ENCODE data around the gene RAB3D. TPM values are rescaled to one million over a fixed set of nuclear protein-coding genes. Genes with fewer than 3 reads are reported as not detected.
A peak's percentile ranks its signal among the peaks of the same experiment; 100 is the strongest.
"Not testable (repeated sequence)": the region's sequence is repeated elsewhere in the genome, so short reads cannot be mapped to it uniquely, and the experiment has no call there.

The RAB3D gene
- total RNA-seq, 2 experiments from 2014 or later, result 10.1 to 11.8 TPM

- Mint-ChIP-seq H3K36me3 (peaks cover 6% of the 10 kb centered on the region), H3K27ac (peak overlapping the region; percentile 90), H3K27me3 (no peaks in the 10 kb centered on the region), H3K4me3 (peak overlapping the region; percentile 92), H3K9me3 (peaks cover 7% of the 10 kb centered on the region), H3K4me1 (peaks cover 22% of the 10 kb centered on the region)
- DNase-seq (no peak), ATAC-seq (ENCODE audit: low read depth) (no peak)
- POLR2A ChIA-PET, result interaction anchor here (0.8 to 2.1 kb wide), 5 partner anchors 8 to 59 kb away, joined by 3 to 13 read pairs (median 4); no protein-coding TSS in a partner anchor
Observed at GRCh38 chr19:11345122-11345803, 5.8 kb upstream of the RAB3D start.

- ATAC-seq (ENCODE audit: low read depth) (no peak), DNase-seq (no peak)
- POLR2A ChIA-PET, result no interaction called here
- no peak overlapping the region for H3K27ac Mint-ChIP-seq
- H3K36me3 Mint-ChIP-seq, result peaks cover 2% of the 10 kb centered on the region
- H3K27me3 Mint-ChIP-seq, result no peaks in the 10 kb centered on the region
- peaks cover 34% of the 10 kb centered on the region for H3K4me1 Mint-ChIP-seq
- no peaks in the 10 kb centered on the region for H3K9me3 Mint-ChIP-seq
- H3K4me3 Mint-ChIP-seq, result no peak overlapping the region
Observed at GRCh38 chr19:11342429-11342828, 3.0 kb upstream of the RAB3D start.

GRCh38 chr19:11340099-11340467 lies 626 bp upstream of the RAB3D start:
- not testable (repeated sequence) for H3K9me3 Mint-ChIP-seq; H3K27ac Mint-ChIP-seq; H3K27me3 Mint-ChIP-seq; ATAC-seq (ENCODE audit: low read depth); DNase-seq
- Mint-ChIP-seq H3K36me3 (peaks cover 17% of the 10 kb centered on the region), H3K4me1 (peaks cover 23% of the 10 kb centered on the region), H3K4me3 (peak overlapping the region; percentile 86)
- POLR2A ChIA-PET, result interaction anchor here (0.9 to 2.2 kb wide), 3 partner anchors 16 to 37 kb away, joined by 3 to 8 read pairs (median 6); partner anchors contain the start of gene SWSAP1

- ATAC-seq (ENCODE audit: low read depth), result no peak
- Mint-ChIP-seq H3K36me3 (peaks cover 26% of the 10 kb centered on the region), H3K4me3 (peak overlapping the region; percentile 86), H3K27me3 (no peaks in the 10 kb centered on the region), H3K4me1 (peaks cover 20% of the 10 kb centered on the region), H3K27ac (peak overlapping the region; percentile 64), H3K9me3 (no peaks in the 10 kb centered on the region)
- POLR2A ChIA-PET, result interaction anchor here (1.4 to 2.2 kb wide), 2 partner anchors 15 to 36 kb away, joined by 6 to 8 read pairs; partner anchors contain the start of gene SWSAP1
- no peak for DNase-seq
Observed at GRCh38 chr19:11338569-11339253, 746 bp downstream of the RAB3D start.

- Mint-ChIP-seq H3K4me1 (peaks cover 20% of the 10 kb centered on the region), H3K27me3 (no peaks in the 10 kb centered on the region), H3K36me3 (peaks cover 26% of the 10 kb centered on the region), H3K27ac (no peak overlapping the region), H3K9me3 (no peaks in the 10 kb centered on the region), H3K4me3 (no peak overlapping the region)
- ATAC-seq (ENCODE audit: low read depth) (no peak), DNase-seq (no peak)
- POLR2A ChIA-PET, result interaction anchor here (0.7 to 2.2 kb wide), 3 partner anchors 8 to 585 kb away, joined by 3 to 8 read pairs (median 3); partner anchors contain the start of genes CCDC159 and TMEM205
Observed at GRCh38 chr19:11338121-11338520, 1.3 kb downstream of the RAB3D start.

GRCh38 chr19:11337080-11337479 lies 2.4 kb downstream of the RAB3D start:
- DNase-seq (no peak), ATAC-seq (ENCODE audit: low read depth) (no peak)
- POLR2A ChIA-PET, result interaction anchor here (0.6 to 1.2 kb wide), 3 partner anchors 9 to 145 kb away, joined by 3 read pairs; partner anchors contain the start of genes CCDC159 and TMEM205
- Mint-ChIP-seq H3K4me1 (peaks cover 20% of the 10 kb centered on the region), H3K36me3 (peaks cover 26% of the 10 kb centered on the region), H3K27me3 (no peaks in the 10 kb centered on the region), H3K27ac (peak overlapping the region; percentile 38), H3K9me3 (no peaks in the 10 kb centered on the region), H3K4me3 (peak overlapping the region; percentile 42)

- Mint-ChIP-seq H3K9me3 (no peaks in the 10 kb centered on the region), H3K27ac (no peak overlapping the region), H3K4me3 (no peak overlapping the region), H3K36me3 (peaks cover 26% of the 10 kb centered on the region), H3K4me1 (peaks cover 20% of the 10 kb centered on the region), H3K27me3 (no peaks in the 10 kb centered on the region)
- POLR2A ChIA-PET, result interaction anchor here (0.7 kb wide), 1 partner anchor 11 kb away, joined by 3 read pairs; no protein-coding TSS in a partner anchor
- ATAC-seq (ENCODE audit: low read depth), result no peak
- no peak for DNase-seq
Observed at GRCh38 chr19:11335449-11336146, 3.9 kb downstream of the RAB3D start.

- ATAC-seq (ENCODE audit: low read depth); H3K9me3 Mint-ChIP-seq; POLR2A ChIA-PET; H3K27ac Mint-ChIP-seq; H3K4me3 Mint-ChIP-seq; H3K27me3 Mint-ChIP-seq; DNase-seq: not testable (repeated sequence)
- peaks cover 14% of the 10 kb centered on the region for H3K4me1 Mint-ChIP-seq
- H3K36me3 Mint-ChIP-seq, result peaks cover 26% of the 10 kb centered on the region
Observed at GRCh38 chr19:11333838-11334237, 5.6 kb downstream of the RAB3D start.

- POLR2A ChIA-PET, result interaction anchor here (0.7 to 1.8 kb wide), 2 partner anchors 14 to 1236 kb away, joined by 3 to 5 read pairs; partner anchors contain the start of gene CCDC159
- peaks cover 26% of the 10 kb centered on the region for H3K36me3 Mint-ChIP-seq
Observed at GRCh38 chr19:11332822-11333221, 6.6 kb downstream of the RAB3D start.

GRCh38 chr19:11331502-11331901 lies 8.0 kb downstream of the RAB3D start:
- POLR2A ChIA-PET, result interaction anchor here (1.8 kb wide), 1 partner anchor 15 kb away, joined by 5 read pairs; the partner anchor contains the start of gene CCDC159

More at GRCh38 chr19:11332822-11333221, 6.6 kb downstream of the RAB3D start:
- DNase-seq (no peak), ATAC-seq (ENCODE audit: low read depth) (no peak)
- Mint-ChIP-seq H3K27ac (no peak overlapping the region), H3K27me3 (no peaks in the 10 kb centered on the region), H3K4me3 (no peak overlapping the region), H3K9me3 (no peaks in the 10 kb centered on the region), H3K4me1 (peaks cover 9% of the 10 kb centered on the region)

GRCh38 chr19:11330127-11330526 lies 9.3 kb downstream of the RAB3D start:
- no peak overlapping the region for H3K4me3 Mint-ChIP-seq
- no peak overlapping the region for H3K27ac Mint-ChIP-seq
- no peak for DNase-seq
- H3K36me3 Mint-ChIP-seq, result peaks cover 16% of the 10 kb centered on the region
- no peaks in the 10 kb centered on the region for H3K4me1 Mint-ChIP-seq
- POLR2A ChIA-PET, result no interaction called here
- H3K9me3 Mint-ChIP-seq, result no peaks in the 10 kb centered on the region
- ATAC-seq (ENCODE audit: low read depth), result no peak
- H3K27me3 Mint-ChIP-seq, result no peaks in the 10 kb centered on the region

More at GRCh38 chr19:11331502-11331901, 8.0 kb downstream of the RAB3D start:
- H3K36me3 Mint-ChIP-seq, result peaks cover 27% of the 10 kb centered on the region
- H3K4me3 Mint-ChIP-seq, result no peak overlapping the region
- no peaks in the 10 kb centered on the region for H3K9me3 Mint-ChIP-seq
- no peak overlapping the region for H3K27ac Mint-ChIP-seq
- no peaks in the 10 kb centered on the region for H3K27me3 Mint-ChIP-seq
- no peak for ATAC-seq (ENCODE audit: low read depth)
- no peak for DNase-seq
- no peaks in the 10 kb centered on the region for H3K4me1 Mint-ChIP-seq

- H3K4me1 Mint-ChIP-seq, result peaks cover 30% of the 10 kb centered on the region
- DNase-seq, result no peak
- POLR2A ChIA-PET, result interaction anchor here (1.3 to 4.1 kb wide), 3 partner anchors 11 to 49 kb away, joined by 3 to 34 read pairs (median 13); partner anchors contain the start of genes CCDC159, SWSAP1 and TMEM205
- no peaks in the 10 kb centered on the region for H3K9me3 Mint-ChIP-seq
- no peak for ATAC-seq (ENCODE audit: low read depth)
- H3K27me3 Mint-ChIP-seq, result no peaks in the 10 kb centered on the region
- no peak overlapping the region for H3K4me3 Mint-ChIP-seq
- peak overlapping the region; percentile 61 for H3K27ac Mint-ChIP-seq
- peaks cover 9% of the 10 kb centered on the region for H3K36me3 Mint-ChIP-seq
Observed at GRCh38 chr19:11325544-11325943, 13.9 kb downstream of the RAB3D start.

Data from activated naive CD8-positive, alpha-beta T cell treated with anti-CD3 and anti-CD28 coated beads, Interleukin-2, amount 10 ng/mL, durations not matched to agents 7 days and 5 days (primary cell).